ENCODE results near the gene HS6ST1. TPM values are rescaled to one million over a fixed set of nuclear protein-coding genes. Genes with fewer than 3 reads are reported as not detected.

Gene HS6ST1
- total and polyA plus RNA-seq, 2 donors, result 16.9 to 40.0 TPM

DNA sequence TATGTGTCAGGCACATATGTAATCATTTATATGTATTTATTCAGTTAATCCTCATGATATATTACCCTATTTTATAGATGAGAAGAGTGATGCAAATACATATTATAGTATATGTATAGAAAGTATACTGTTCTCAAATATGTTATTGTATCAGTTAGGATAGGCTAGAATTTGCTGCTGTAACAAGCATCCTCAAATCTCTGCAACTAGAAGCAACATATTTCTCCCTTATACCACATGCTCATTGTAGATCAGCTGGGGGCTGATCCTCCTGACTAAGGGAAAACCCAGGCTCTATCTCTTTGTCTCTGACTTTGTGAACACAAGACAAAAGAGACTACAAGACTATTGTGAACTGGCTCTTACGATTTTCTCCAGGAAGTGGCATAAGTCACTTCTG lies 24.8 kb upstream of the HS6ST1 start:
- no peak overlapping the region for H3K4me3 ChIP-seq (ENCODE audit: low read depth, low read length)
- no peak for DNase-seq (ENCODE audit: extremely low spot score)
- 86% methylated on average over 1 of the region's 1 CpG for WGBS
- H3K36me3 ChIP-seq (ENCODE audit: insufficient read depth), result no peaks in the 10 kb centered on the region
- H3K4me1 ChIP-seq (ENCODE audit: insufficient read depth), result no peaks in the 10 kb centered on the region
- no peak overlapping the region for H3K27ac ChIP-seq (ENCODE audit: low read depth)

DNA sequence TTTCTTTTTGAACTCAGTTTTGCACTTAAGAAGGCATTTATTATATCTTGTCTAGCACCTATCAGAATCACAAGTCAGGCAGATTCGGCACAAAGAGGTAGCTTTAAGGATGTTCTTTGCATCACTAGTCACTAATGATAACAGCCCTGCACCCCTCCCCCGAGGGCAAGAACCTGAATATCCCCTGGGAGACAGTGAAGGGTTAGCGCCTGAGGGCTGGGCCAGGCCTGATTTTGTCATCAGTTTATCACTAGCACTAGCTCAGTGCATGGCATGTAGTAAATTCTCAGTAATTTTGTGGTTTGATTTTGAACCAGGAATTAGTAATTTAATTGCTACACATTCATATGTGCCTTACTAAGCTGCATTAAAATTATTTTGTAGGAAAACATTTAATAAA lies 23.9 kb upstream of the HS6ST1 start:
- no peaks in the 10 kb centered on the region for H3K4me1 ChIP-seq (ENCODE audit: insufficient read depth)
- no peak overlapping the region for H3K4me3 ChIP-seq (ENCODE audit: low read depth, low read length)
- H3K27ac ChIP-seq (ENCODE audit: low read depth), result no peak overlapping the region
- no peaks in the 10 kb centered on the region for H3K36me3 ChIP-seq (ENCODE audit: insufficient read depth)
- no peak for DNase-seq (ENCODE audit: extremely low spot score)
- WGBS, result 75% methylated on average over 3 of the region's 3 CpGs

DNA sequence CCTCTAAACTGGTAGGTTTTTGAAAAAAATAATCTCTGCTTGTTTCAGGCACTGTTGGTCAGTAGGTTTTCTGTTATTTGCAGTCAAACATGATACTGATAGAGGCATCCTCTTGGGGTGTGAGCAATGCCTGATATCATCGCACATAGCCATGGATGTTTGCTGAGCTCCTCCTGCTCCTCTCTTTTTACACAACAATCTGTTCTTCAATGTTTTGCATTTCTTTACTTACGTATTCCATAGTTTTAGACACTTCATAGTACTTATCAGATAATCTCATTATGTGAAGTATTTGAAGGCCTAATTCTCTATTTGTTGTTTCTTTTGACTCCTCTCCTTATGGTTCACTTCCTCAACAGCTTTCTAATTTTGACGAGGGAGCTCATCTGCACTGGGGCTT lies 23.0 kb upstream of the HS6ST1 start:
- H3K4me1 ChIP-seq (ENCODE audit: insufficient read depth), result no peaks in the 10 kb centered on the region
- WGBS, result 91% methylated on average over 3 of the region's 3 CpGs
- no peak overlapping the region for H3K4me3 ChIP-seq (ENCODE audit: low read depth, low read length)
- no peak overlapping the region for H3K27ac ChIP-seq (ENCODE audit: low read depth)
- no peak for DNase-seq (ENCODE audit: extremely low spot score)
- no peaks in the 10 kb centered on the region for H3K36me3 ChIP-seq (ENCODE audit: insufficient read depth)

DNA sequence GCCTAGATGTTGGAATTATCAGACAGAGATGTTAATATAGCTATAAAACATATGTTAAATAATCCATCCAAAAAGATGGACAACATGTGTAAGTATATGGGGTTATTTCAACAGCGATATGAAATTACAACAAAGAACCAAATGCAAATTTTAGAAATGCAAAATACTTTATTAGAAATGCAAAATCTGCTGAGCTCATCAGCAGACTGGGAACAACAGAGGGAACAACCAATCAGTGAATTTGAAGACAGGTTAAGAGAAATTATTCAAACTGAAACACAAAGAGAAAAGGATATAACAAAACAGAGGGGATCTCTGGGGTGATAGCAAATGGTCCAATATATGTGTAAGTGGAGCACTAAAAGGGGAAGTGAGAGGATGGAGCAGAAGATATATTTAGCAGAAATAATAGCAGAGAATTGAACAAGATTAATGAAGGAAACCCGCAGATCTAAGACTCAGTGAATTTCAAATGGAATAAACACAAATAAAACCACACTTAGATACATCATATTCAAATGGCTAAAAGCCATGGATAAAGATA lies 13.5 kb upstream of the HS6ST1 start:
- WGBS, result 95% methylated on average over 2 of the region's 2 CpGs
- H3K36me3 ChIP-seq (ENCODE audit: insufficient read depth), result no peaks in the 10 kb centered on the region

DNA sequence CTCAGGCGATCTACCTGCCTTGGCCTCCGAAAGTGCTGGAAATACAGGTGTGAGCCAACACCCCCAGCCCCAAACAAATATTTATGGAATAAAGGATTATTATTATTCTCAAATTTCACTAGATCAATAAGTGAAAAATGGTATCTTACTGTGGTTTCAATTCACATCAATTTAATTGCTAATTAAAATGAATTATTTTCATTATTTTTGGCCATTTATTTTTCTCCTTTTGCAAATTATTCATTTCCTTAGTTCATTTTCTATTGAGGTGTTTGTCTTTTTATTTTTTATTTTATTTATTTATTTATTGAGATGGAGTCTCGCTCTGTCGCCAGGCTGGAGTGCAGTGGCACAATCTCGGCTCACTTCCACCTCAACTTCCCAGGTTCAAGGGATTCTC lies 11.9 kb upstream of the HS6ST1 start:
- Histone ChIP-seq H3K4me3 (ENCODE audit: low read depth, low read length) (no peak overlapping the region), H3K4me1 (ENCODE audit: insufficient read depth) (no peaks in the 10 kb centered on the region), H3K36me3 (ENCODE audit: insufficient read depth) (no peaks in the 10 kb centered on the region), H3K27ac (ENCODE audit: low read depth) (no peak overlapping the region)
- no peak for DNase-seq (ENCODE audit: extremely low spot score)
- WGBS, result 99% methylated on average over 5 of the region's 5 CpGs

More for the DNA sequence above, 13.5 kb upstream of the HS6ST1 start:
- no peak for DNase-seq (ENCODE audit: extremely low spot score)
- no peaks in the 10 kb centered on the region for H3K4me1 ChIP-seq (ENCODE audit: insufficient read depth)
- no peak overlapping the region for H3K4me3 ChIP-seq (ENCODE audit: low read depth, low read length)
- no peak overlapping the region for H3K27ac ChIP-seq (ENCODE audit: low read depth)

DNA sequence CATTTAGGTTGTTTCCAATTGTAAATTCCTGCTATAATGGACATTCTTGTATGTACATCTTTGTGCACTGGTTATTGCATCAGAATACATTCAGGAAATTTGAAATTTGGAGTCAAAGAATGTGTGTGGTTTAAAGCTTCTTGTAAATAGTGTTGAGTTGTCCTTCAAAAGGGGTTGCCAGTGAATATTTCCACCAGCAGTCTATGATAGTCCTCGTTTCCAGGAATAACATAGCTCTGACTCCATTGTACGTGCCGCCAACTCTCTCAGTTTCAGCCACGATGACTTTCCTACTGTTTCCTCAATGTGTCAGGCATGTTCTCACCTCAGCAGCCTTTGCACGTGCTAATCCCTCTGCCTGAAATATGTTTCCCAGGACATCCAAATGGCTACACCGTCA lies 10.9 kb upstream of the HS6ST1 start:
- 89% methylated on average over 6 of the region's 6 CpGs for WGBS
- Histone ChIP-seq H3K36me3 (ENCODE audit: insufficient read depth) (no peaks in the 10 kb centered on the region), H3K4me1 (ENCODE audit: insufficient read depth) (no peaks in the 10 kb centered on the region), H3K4me3 (ENCODE audit: low read depth, low read length) (no peak overlapping the region), H3K27ac (ENCODE audit: low read depth) (no peak overlapping the region)
- no peak for DNase-seq (ENCODE audit: extremely low spot score)

DNA sequence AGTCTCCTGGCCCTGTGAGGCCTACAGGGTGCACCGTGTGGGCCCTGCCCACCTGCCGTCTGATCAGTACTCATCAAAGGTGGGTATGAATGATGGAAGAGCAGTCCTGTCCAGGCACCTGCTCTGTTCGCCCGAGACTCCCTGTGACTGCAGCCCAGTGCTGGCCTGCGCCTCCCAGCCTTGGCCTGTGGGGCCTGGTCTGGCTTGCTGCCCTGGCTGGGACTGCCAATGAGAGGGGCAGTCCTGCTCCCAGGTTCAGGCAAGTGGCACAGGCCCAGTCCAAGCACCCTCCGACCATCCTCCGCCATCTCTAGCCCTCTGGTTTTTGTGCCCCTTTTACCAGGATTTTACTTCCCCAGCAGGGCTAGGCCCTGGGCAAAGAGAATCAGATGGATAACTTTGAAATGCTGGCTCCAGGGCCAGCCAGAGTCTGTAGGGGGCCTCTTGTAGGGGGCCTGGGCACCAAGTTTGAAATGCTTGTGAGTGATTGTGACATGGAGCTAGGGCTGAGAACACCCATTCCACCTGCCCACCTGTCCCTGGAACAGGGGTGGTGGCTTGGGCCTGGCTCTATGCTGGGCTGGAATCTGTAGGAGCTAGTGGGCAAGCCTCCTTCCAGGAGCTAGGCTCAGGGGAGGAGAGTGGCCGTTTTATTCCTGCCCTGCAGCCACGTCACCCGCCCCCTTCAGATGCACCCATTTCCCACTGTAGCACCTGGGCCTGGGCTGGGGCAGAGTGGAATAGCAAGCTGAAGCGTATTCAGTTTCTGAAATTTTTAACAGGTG lies 8.7 kb upstream of the HS6ST1 start:
- Histone ChIP-seq H3K27ac (ENCODE audit: low read depth) (no peak overlapping the region), H3K4me1 (ENCODE audit: insufficient read depth) (peaks cover 2% of the 10 kb centered on the region)

DNA sequence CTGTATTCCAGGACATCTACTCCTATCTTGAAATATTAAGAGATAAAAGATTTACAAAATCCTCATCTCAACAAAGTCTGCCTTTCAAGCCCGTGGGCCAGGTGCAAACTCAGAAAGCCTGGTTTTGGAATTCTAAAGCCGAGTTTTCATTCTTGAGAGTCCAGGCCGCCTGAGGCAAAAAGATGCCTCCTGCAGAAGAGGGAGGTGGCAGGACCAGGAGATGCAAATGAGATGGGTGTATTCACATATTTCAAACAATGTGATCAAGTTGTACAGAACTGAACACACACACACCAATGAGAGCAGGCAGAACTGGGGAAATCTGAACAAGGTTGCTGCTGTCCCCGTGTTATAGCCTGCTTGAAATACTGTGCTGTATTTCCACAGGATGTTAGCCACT lies 7.7 kb upstream of the HS6ST1 start:
- no peak for DNase-seq (ENCODE audit: extremely low spot score)
- WGBS, result 89% methylated on average over 4 of the region's 4 CpGs
- H3K4me3 ChIP-seq (ENCODE audit: low read depth, low read length), result no peak overlapping the region
- H3K36me3 ChIP-seq (ENCODE audit: insufficient read depth), result no peaks in the 10 kb centered on the region
- peaks cover 2% of the 10 kb centered on the region for H3K4me1 ChIP-seq (ENCODE audit: insufficient read depth)
- no peak overlapping the region for H3K27ac ChIP-seq (ENCODE audit: low read depth)

More for the DNA sequence above, 8.7 kb upstream of the HS6ST1 start:
- 94% methylated on average over 11 of the region's 11 CpGs for WGBS
- Histone ChIP-seq H3K36me3 (ENCODE audit: insufficient read depth) (no peaks in the 10 kb centered on the region), H3K4me3 (ENCODE audit: low read depth, low read length) (no peak overlapping the region)
- no peak for DNase-seq (ENCODE audit: extremely low spot score)

DNA sequence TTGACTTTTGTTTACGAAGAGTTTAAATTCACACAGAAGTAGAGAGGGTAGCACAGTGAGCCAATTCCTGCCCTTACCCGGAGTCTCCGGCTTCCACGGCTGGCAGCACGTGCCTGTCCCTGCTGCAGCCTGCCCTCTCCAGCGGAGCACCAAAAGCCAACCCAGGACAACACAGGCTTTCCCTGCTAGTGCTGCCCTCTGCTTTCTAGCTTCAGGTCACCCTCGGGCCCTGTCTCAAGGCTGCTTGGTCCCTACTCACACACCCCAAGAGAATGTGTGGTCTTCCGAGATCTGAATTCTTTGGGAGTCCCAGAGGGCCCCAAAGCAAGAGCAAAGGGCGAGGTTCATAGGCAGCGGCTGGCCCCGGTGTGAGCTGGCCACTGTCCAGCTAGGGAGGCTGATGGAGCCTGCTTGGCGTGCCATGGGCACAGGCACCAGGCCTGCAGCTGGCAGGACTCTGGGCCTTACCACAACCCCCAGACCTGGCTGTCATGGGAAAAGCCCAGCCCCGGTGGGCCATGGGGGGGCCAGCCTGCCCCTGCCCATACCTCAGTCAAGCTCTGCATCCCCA lies 7.0 kb upstream of the HS6ST1 start:
- no peak overlapping the region for H3K27ac ChIP-seq (ENCODE audit: low read depth)
- no peak for DNase-seq (ENCODE audit: extremely low spot score)
- H3K4me1 ChIP-seq (ENCODE audit: insufficient read depth), result peaks cover 2% of the 10 kb centered on the region
- 56% methylated on average over 13 of the region's 13 CpGs for WGBS
- no peak overlapping the region for H3K4me3 ChIP-seq (ENCODE audit: low read depth, low read length)
- H3K36me3 ChIP-seq (ENCODE audit: insufficient read depth), result no peaks in the 10 kb centered on the region

DNA sequence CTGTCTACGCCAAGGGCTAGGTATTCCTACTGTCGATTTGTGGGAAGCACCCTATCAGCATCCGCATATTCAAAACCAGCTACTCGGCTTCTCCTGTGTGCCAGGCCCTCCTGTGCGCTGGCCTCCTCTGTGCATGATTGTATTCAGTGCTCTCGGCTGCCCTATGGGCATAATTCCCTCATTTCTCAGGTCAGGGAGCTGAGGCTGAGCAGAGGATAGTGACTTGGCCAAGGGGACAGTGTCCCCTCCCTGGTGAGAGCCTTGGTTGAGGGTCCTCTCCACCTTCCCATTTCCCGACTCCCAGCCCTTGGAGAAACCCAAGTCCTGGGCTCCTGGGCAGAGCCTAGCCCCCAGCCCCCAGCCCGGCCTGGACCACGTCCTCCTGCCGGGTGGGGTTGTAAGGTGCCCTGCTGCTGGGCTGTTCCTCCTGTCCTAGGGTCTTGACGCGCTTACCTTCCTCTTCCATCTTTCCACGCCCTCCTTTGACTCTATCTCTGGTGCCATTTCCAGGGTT lies 6.3 kb upstream of the HS6ST1 start:
- H3K4me1 ChIP-seq (ENCODE audit: insufficient read depth), result peaks cover 2% of the 10 kb centered on the region
- no peak for DNase-seq (ENCODE audit: extremely low spot score)
- H3K36me3 ChIP-seq (ENCODE audit: insufficient read depth), result no peaks in the 10 kb centered on the region
- no peak overlapping the region for H3K4me3 ChIP-seq (ENCODE audit: low read depth, low read length)
- WGBS, result 97% methylated on average over 13 of the region's 13 CpGs
- H3K27ac ChIP-seq (ENCODE audit: low read depth), result no peak overlapping the region

DNA sequence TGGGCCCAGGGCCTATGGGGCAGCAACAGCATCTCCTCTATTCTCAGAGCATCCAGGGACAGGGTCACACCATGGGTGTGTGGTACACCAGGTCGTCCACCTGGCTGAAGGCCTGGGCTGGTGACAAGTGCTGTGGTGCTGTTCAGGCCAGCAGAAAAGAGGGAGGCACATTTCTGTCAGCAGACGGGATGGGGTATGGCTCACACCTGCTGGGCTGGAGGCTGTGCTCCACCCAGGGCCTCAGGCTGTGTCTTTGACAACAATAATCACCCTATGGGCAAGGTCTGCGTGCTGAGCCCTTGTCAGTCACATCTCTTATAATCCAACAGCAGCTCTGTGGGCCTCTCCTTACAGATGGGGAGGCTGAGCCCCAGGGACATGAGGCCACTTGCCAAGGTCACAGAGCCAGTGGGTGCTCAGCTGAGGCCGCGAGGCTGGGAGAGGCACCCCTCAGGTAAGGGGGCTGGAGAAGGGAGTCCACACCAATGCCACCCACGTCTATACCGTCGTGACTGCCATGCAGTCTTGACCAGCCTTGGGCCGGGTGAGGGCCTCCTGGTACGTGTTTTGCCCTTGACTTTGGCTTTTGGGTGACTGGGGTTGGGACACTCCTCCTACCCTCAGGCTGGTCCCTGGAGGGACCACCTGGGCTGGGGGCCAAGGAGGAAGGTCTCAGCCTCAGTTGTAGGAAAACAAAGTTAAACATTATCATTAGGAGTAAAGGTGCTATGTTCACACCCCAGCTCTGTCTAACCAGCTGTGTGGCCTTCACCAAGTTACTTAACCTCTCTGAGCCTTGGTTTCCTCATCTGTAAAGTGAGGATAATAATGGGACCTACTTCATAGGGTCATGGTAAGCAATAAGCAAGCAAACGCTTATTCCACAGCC lies 5.6 kb upstream of the HS6ST1 start:
- Histone ChIP-seq H3K4me3 (ENCODE audit: low read depth, low read length) (no peak overlapping the region), H3K36me3 (ENCODE audit: insufficient read depth) (no peaks in the 10 kb centered on the region), H3K4me1 (ENCODE audit: insufficient read depth) (peaks cover 2% of the 10 kb centered on the region), H3K27ac (ENCODE audit: low read depth) (no peak overlapping the region)
- DNase-seq (ENCODE audit: extremely low spot score), result no peak
- WGBS, result 96% methylated on average over 11 of the region's 11 CpGs

DNA sequence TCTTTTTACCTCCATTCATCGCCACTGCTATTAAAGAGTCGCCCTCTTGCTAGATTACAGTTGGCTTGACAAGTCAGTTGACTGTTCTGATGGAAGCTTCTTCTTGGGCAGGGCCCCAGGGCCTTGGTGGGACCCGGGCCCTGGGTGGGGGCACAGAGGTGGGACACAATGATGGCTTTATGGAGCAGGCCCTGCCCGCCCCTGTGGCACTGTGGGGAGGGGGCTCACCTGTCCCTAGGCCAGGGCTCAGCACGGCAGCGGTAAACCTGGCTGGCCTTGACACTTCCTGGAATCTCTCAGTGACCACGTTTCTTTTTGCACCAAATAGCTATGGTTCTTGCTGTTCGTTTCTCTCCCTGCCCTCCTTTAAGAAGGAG lies 4.9 kb upstream of the HS6ST1 start:
- Histone ChIP-seq H3K27ac (ENCODE audit: low read depth) (no peak overlapping the region), H3K36me3 (ENCODE audit: insufficient read depth) (no peaks in the 10 kb centered on the region), H3K4me3 (ENCODE audit: low read depth, low read length) (no peak overlapping the region), H3K4me1 (ENCODE audit: insufficient read depth) (peaks cover 2% of the 10 kb centered on the region)
- 87% methylated on average over 8 of the region's 8 CpGs for WGBS
- DNase-seq (ENCODE audit: extremely low spot score), result no peak

DNA sequence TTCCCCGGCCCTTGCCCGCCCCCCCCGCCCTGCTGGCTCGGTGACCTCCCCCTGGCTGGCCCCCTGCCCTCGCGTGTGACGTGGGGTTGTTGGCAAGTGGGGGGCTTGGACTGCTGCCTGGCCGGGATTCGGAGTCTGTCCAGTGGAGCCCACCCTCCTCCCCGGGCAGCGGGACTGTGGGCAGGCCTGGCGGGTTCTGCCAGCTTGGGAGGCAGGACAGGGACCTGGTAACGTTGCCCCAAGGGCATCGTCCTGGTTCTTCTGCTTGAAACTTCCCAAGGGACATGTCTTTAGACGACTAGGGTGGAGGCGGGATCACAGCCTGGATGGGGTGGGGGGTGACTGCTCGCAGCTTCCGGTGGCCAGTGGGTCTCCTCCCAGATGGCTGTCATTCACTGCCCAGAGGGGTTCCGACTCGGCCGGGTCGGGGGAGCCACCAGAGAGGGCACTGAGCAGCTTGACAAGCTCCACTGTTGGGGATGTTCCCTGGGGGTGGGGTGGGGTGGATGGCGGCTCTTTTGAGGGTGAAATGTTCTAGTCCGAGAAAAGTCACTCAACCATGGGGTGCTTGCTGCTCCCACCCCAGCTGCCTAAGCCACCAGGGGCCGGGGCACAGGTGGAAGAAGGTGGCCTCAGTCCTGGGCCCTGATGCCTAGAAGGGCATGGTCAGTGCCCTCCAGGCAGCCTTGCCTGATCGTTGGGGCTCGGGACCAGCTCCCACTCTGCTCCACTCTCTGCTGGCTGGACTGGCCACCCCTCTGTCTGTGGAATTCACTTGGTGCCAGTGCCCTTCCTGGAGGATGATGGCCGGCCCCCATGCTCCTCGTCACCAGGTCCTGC lies 4.3 kb upstream of the HS6ST1 start:
- Histone ChIP-seq H3K4me3 (ENCODE audit: low read depth, low read length) (peak overlapping the region; percentile 51), H3K4me1 (ENCODE audit: insufficient read depth) (peaks cover 2% of the 10 kb centered on the region)
- WGBS, result 59% methylated on average over 29 of the region's 29 CpGs

More for the DNA sequence above, 4.3 kb upstream of the HS6ST1 start:
- Histone ChIP-seq H3K27ac (ENCODE audit: low read depth) (no peak overlapping the region), H3K36me3 (ENCODE audit: insufficient read depth) (no peaks in the 10 kb centered on the region)
- no peak for DNase-seq (ENCODE audit: extremely low spot score)
